ENCODE results near the gene MYG1. TPM values are rescaled to one million over a fixed set of nuclear protein-coding genes. Genes with fewer than 3 reads are reported as not detected.
"Not testable (repeated sequence)": the region's sequence is repeated elsewhere in the genome, so short reads cannot be mapped to it uniquely, and the experiment has no call there.

The MYG1 gene
- total RNA-seq, 4 donors from 2014 or later, result 18.4 to 25.6 (median 24.8) TPM

GRCh38 chr12:53330671-53331070 is 31.2 kb downstream of the MYG1 start:
- no peak for TF ChIP-seq CTCF (IDR thresholded peaks at IDR 0.05)
- TF ChIP-seq POLR2A (IDR thresholded peaks at IDR 0.05), result no peak
- Histone ChIP-seq H3K27ac (no peak overlapping the region), H3K4me3 (no peak overlapping the region), H3K9me3 (no peaks in the 10 kb centered on the region), H3K36me3 (no peaks in the 10 kb centered on the region), H3K27me3 (no peaks in the 10 kb centered on the region), H3K4me1 (peaks cover 0 to 7% (median 3%) of the 10 kb centered on the region in 4 donors)
- no peak for DNase-seq

- H3K36me3 ChIP-seq, DNase-seq, H3K4me1 ChIP-seq, H3K4me3 ChIP-seq, H3K27ac ChIP-seq, H3K27me3 ChIP-seq, H3K9me3 ChIP-seq: not testable (repeated sequence)
Measured at GRCh38 chr12:53332339-53332738, 32.8 kb downstream of the MYG1 start.

GRCh38 chr12:53332744-53333143 is 33.2 kb downstream of the MYG1 start:
- Histone ChIP-seq H3K4me1 (no peaks in the 10 kb centered on the region), H3K36me3 (no peaks in the 10 kb centered on the region), H3K9me3 (no peaks in the 10 kb centered on the region), H3K27ac (no peak overlapping the region), H3K27me3 (no peaks in the 10 kb centered on the region), H3K4me3 (no peak overlapping the region)
- no peak for TF ChIP-seq POLR2A (IDR thresholded peaks at IDR 0.05)
- TF ChIP-seq CTCF (IDR thresholded peaks at IDR 0.05), result no peak
- DNase-seq, result no peak

GRCh38 chr12:53333289-53333688 is 33.8 kb downstream of the MYG1 start:
- H3K27me3 ChIP-seq, result no peaks in the 10 kb centered on the region
- H3K36me3 ChIP-seq, result no peaks in the 10 kb centered on the region
- no peaks in the 10 kb centered on the region for H3K4me1 ChIP-seq
- no peaks in the 10 kb centered on the region for H3K9me3 ChIP-seq
- DNase-seq, result no peak
- H3K27ac ChIP-seq, result no peak overlapping the region
- TF ChIP-seq POLR2A (IDR thresholded peaks at IDR 0.05) (no peak), CTCF (IDR thresholded peaks at IDR 0.05) (no peak)
- H3K4me3 ChIP-seq, result no peak overlapping the region

GRCh38 chr12:53333845-53334244 is 34.4 kb downstream of the MYG1 start:
- Histone ChIP-seq H3K27ac (no peak overlapping the region), H3K4me1 (no peaks in the 10 kb centered on the region), H3K27me3 (peaks cover 0 to 5% of the 10 kb centered on the region in 2 donors), H3K4me3 (no peak overlapping the region), H3K36me3 (no peaks in the 10 kb centered on the region), H3K9me3 (no peaks in the 10 kb centered on the region)
- no peak for DNase-seq
- TF ChIP-seq CTCF (IDR thresholded peaks at IDR 0.05), result no peak

GRCh38 chr12:53334822-53335221 is 35.3 kb downstream of the MYG1 start:
- no peaks in the 10 kb centered on the region for H3K36me3 ChIP-seq
- no peaks in the 10 kb centered on the region for H3K9me3 ChIP-seq
- no peak for TF ChIP-seq CTCF (IDR thresholded peaks at IDR 0.05)
- no peak for TF ChIP-seq POLR2A (IDR thresholded peaks at IDR 0.05)
- peaks cover 0 to 6% of the 10 kb centered on the region in 2 donors for H3K27me3 ChIP-seq
- DNase-seq, result no peak
- no peak overlapping the region for H3K4me3 ChIP-seq
- no peak overlapping the region for H3K27ac ChIP-seq
- no peaks in the 10 kb centered on the region for H3K4me1 ChIP-seq

Data from Peyer's patch (tissue), 4 donors.